GM10266 (cell line): ENCODE results near the gene MYLK4.

Experiments
- DNase-seq: peaks from one replicate; pipeline ENCODE4 v3.0.0; 2012; ENCODE audit errors: extremely low spot score
- TF ChIP-seq, protein P1 (sequence below): IDR thresholded peaks from 2 replicates; pipeline ENCODE4 v1.5.1; 2012; ENCODE audit warnings: mild to moderate bottlenecking, low read depth; ENCODE audit not compliant: control insufficient read depth, insufficient read depth; ENCODE audit errors: missing control alignments

Gene MYLK4

GRCh38 chr6:2640551-2640950 is 110.2 kb downstream of the MYLK4 start:
- TF ChIP-seq, protein P1, sequence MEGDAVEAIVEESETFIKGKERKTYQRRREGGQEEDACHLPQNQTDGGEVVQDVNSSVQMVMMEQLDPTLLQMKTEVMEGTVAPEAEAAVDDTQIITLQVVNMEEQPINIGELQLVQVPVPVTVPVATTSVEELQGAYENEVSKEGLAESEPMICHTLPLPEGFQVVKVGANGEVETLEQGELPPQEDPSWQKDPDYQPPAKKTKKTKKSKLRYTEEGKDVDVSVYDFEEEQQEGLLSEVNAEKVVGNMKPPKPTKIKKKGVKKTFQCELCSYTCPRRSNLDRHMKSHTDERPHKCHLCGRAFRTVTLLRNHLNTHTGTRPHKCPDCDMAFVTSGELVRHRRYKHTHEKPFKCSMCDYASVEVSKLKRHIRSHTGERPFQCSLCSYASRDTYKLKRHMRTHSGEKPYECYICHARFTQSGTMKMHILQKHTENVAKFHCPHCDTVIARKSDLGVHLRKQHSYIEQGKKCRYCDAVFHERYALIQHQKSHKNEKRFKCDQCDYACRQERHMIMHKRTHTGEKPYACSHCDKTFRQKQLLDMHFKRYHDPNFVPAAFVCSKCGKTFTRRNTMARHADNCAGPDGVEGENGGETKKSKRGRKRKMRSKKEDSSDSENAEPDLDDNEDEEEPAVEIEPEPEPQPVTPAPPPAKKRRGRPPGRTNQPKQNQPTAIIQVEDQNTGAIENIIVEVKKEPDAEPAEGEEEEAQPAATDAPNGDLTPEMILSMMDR: no peak
- DNase-seq: no peak

DNA sequence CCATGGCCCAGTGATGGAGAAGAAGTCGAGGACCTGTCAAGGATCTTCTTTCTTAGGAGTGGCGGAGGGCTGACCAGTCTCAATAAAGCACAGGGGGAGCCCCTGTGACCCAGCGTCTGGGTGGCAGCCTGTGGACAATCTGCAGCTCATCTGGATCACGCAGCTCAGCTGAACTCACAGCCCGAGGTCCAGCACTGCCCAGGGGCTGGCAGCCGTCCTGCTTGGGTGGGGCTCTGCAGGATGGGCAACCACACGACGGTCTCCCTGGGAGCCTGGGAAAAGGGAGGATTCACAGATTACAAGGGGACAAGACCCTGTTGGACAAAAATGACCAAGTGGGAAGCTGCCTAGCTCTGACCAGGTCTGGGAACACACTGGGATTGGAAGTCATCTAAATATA is 110.8 kb downstream of the MYLK4 start:
- no peak for DNase-seq
- TF ChIP-seq, protein P1: no peak

DNA sequence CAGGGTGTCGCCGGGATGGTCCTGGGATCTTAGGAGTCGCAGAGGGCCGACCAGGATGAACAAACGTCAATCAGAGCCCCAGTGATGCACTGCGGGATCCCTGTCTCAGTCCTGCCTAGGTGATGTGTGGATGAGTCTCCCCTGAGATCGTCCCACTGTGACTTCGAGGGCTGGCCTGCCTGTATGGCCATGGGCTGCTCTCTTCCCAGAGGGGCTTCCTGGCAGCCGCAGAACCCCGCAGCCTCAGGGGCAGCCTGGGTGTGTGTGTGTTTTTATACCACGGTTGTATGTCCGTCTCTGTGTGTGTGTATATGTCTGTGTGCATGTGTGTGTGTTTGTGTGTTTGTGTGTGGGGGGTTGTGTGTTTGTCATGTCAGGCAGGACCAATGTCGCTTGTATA is 111.6 kb downstream of the MYLK4 start:
- TF ChIP-seq, protein P1: no peak
- no peak for DNase-seq

DNA sequence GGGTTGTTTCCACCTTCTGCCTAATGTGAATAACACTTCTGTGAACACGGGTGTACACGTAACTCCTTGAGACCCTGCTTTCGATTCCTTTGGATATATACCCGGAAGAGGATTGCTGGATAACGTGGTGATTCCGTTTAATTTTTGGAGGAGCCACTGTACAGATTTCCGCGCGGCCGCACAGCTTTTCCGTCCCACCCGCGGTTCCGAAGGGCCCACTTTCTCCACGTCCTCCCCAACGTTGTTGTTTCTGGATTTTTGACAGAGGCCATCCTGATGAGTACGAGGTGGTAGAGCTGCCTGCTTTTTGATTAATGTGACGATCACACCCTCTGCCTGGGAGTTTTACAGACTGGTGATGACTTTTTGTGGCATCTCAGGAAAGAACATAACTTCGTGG is 114.0 kb downstream of the MYLK4 start:
- TF ChIP-seq, protein P1: no peak
- DNase-seq: no peak

- DNase-seq: no peak
- TF ChIP-seq, protein P1: no peak
Measured at GRCh38 chr6:2635911-2636310, 114.8 kb downstream of the MYLK4 start.

- peak; percentile 86 for DNase-seq
- TF ChIP-seq, protein P1: peak; percentile 97
Measured at GRCh38 chr6:2634139-2634964, 116.4 kb downstream of the MYLK4 start.

DNA sequence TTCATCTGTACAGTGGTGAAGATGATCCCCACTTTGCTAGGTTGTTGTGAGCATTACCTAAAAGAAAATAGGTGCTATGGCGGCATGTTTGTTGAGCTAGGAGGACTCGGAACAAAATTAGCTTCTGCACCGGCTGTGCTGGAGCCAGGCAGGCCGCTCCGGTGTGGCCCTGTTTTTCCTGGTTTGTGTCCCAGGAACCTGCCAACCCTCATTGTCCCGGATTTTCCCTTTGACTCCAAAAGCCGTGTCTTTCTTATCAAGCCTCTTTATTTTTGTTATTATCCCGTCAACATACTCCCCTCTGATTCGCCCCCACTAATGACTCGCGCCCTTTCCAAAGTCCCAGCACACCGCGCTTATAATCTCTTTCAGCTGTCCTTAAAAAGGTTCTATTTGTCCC is 117.0 kb downstream of the MYLK4 start:
- DNase-seq: no peak
- TF ChIP-seq, protein P1: no peak
